ENCODE data around the gene SPRR2F. TPM values are rescaled to one million over a fixed set of nuclear protein-coding genes. Genes with fewer than 3 reads are reported as not detected.

The SPRR2F gene
- total RNA-seq, 1 donor from 2014 or later, result not detected

DNA sequence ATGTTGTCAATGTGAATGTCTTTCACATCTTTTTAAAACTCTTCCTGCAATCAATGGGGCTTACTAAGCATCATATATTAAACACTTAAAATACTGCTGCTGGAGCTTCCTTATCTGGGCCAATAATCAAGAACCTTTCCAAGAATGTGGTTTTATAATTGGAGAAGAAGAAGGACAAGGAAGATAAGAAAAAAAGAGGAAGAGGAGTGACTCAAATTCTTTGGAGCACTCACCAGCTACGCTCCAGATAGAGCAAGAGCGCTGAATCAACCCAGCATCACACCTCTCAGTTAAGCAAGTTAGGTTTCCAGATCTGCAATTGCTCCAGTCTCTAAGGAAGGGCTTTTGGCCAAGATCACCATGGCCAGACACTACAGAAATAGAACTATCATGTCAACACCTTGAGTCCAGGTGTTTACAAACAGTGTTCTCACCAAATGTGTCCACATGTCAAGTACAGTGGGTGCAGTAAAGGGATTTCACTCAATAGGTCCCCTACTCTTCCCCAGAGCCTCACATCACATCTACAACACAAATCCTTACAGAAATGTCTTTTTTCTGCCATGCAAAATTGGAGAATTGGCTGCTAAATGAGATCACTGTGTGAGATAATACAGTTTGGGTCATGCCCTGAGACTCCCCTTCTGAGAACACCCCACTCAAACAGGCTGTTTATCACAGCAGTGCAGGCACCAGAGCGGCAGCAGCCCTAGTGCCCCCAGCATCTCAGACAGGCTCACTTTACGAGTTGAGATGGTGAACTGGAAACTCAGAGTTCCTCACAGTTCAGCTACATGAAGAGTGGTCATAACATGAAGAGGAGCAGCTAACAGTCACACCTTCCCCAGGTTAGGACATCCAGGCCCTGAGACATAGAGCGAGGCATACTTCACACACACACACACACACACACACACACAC is 40.2 kb downstream of the SPRR2F start:
- DNase-seq, result no peak

DNA sequence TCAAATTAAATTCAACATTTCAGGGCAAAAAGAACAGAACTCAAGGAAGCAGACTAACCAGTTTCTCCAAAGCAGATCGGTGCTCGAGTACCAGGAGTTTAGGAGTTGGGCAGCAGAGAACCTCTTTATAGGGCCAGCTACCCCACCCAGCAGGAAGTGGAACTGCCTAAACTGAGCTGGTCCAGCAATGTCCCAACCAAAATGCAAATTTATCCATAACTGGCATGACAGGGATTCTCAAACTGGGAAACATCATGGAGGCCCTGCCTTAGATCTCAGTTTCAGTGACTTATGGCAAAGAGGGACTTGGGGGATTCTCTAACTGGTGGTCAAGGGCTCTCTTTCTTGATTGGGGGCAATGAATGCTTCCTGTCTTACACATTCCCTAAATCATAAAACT is 41.8 kb downstream of the SPRR2F start, which contains the start of gene SPRR2B:
SPRR2B (minus strand) TSS at position 101 of the 400 bp plus-strand sequence. CDS start 772 bp downstream, outside the sequence.
- no peak for DNase-seq

DNA sequence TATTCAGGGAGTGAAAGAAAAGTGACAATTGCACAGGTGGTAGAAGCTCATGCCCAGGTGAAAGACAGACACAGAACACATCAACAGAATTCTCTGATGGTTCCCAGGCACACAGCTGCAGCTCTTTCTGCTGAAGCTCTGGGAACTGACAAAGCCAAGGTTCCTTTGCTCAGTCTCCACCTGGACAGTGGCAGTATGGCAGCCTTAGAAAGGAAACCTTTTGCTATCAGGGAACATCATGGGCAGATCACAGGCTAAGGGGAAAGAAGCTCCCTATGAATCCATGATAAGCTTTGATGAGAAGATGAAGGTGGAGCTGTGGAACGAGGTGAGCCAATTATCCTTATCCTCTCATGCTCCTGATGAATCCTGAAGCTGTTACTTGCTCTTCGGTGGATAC is 43.1 kb downstream of the SPRR2F start:
- DNase-seq, result no peak

Small RNA genes lying within 50 kb of the gene (small RNA-seq; reads per million reads assigned to genes)
- gene SPRR2C (ENCODE audit: low replicate concordance), result not detected

Other genes with a start within 250 kb of the SPRR2F start
- not detected for gene SMCP, start 235.2 kb downstream of the SPRR2F start, total RNA-seq
- gene IVL, start 205.0 kb downstream of the SPRR2F start, total RNA-seq, result 71.5 TPM
- gene SPRR5, start 166.3 kb downstream of the SPRR2F start, total RNA-seq, result 1.8 TPM
- 17.7 TPM for gene SPRR4, start 142.9 kb downstream of the SPRR2F start, total RNA-seq
- gene SPRR1A, start 129.4 kb downstream of the SPRR2F start, total RNA-seq, result 6.1 TPM
- 0.69 TPM for gene SPRR3, start 111.8 kb downstream of the SPRR2F start, total RNA-seq
- gene SPRR1B, start 82.3 kb downstream of the SPRR2F start, total RNA-seq, result 22.3 TPM
- gene SPRR2D, start 72.4 kb downstream of the SPRR2F start, total RNA-seq, result 11.3 TPM
- gene SPRR2A, start 56.0 kb downstream of the SPRR2F start, total RNA-seq, result 1.6 TPM
- gene SPRR2B, start 41.9 kb downstream of the SPRR2F start, total RNA-seq, result not detected
- gene SPRR2E, start 19.0 kb downstream of the SPRR2F start, total RNA-seq, result 16.7 TPM
- gene SPRR2G, start 37.4 kb upstream of the SPRR2F start, total RNA-seq, result 13.6 TPM
- not detected for gene LELP1, start 89.9 kb upstream of the SPRR2F start, total RNA-seq
- 187 TPM for gene PRR9, start 104.1 kb upstream of the SPRR2F start, total RNA-seq
- 39.6 TPM for gene LORICRIN, start 146.2 kb upstream of the SPRR2F start, total RNA-seq
- 4.4 TPM for gene PGLYRP3, start 199.4 kb upstream of the SPRR2F start, total RNA-seq
- 4.3 TPM for gene PGLYRP4, start 235.3 kb upstream of the SPRR2F start, total RNA-seq
- gene S100A9, start 244.3 kb upstream of the SPRR2F start, total RNA-seq, result 1,024 TPM

Measured in skin of body (tissue), 3 donors.